ENCODE measurements around the gene HDAC11.

Gene HDAC11

DNA sequence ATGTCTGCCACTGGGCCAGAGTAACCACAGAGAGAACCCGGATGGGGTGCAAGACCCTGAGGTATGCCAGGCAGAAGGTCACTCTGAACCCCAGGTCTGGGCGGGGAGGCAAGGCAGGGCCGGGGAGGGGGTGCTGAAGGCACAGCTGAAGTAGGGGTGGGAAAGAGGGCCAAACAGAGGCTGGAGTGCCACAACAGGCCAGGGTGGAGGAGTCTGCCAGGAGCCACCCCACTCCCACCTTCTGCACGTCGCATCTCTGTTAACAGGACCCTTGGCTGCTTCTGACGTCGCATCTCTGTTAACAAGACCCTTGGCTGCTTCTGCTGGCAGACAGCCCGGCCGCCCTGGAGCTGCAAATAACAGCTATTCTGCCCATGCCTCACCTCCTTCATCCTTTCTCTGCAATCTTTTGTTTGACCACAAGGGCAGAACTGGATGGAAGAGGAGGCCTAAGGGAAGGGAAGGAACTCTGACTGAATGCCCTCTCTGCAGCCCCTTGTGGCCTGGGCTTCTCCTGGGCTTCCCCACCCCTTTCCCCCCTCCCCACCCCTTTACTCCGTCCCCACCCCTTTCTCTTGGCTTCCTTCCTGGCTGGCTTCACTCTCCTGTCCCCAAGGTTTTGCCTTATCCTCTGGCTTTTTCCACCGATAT is 48.2 kb downstream of the HDAC11 start:
- no peak overlapping the region for H3K27ac ChIP-seq (ENCODE audit: low read length)
- H3K4me1 ChIP-seq (ENCODE audit: control insufficient read depth, insufficient read depth, low read length): peaks cover 9% of the 10 kb centered on the region
- H3K4me3 ChIP-seq (ENCODE audit: low read length): no peak overlapping the region
- WGBS (ENCODE audit: insufficient coverage, insufficient read length): no CpG with 5 or more reads among the region's 11 CpGs
- no peaks in the 10 kb centered on the region for H3K27me3 ChIP-seq (ENCODE audit: control insufficient read depth, insufficient read depth, low read length)
- no peaks in the 10 kb centered on the region for H3K9me3 ChIP-seq (ENCODE audit: control insufficient read depth, insufficient read depth, low read length)
- no peaks in the 10 kb centered on the region for H3K36me3 ChIP-seq (ENCODE audit: control insufficient read depth, insufficient read depth, low read length)
- peak; percentile 60 for DNase-seq (ENCODE audit: low read depth, low spot score)

GRCh38 chr3:13529196-13530112 is 49.3 kb downstream of the HDAC11 start:
- H3K9me3 ChIP-seq (ENCODE audit: control insufficient read depth, insufficient read depth, low read length): no peaks in the 10 kb centered on the region
- no peak overlapping the region for H3K4me3 ChIP-seq (ENCODE audit: low read length)
- WGBS (ENCODE audit: insufficient coverage, insufficient read length): 100% methylated on average over 3 of the region's 5 CpGs
- no peak overlapping the region for H3K27ac ChIP-seq (ENCODE audit: low read length)
- peaks cover 9% of the 10 kb centered on the region for H3K4me1 ChIP-seq (ENCODE audit: control insufficient read depth, insufficient read depth, low read length)
- DNase-seq (ENCODE audit: low read depth, low spot score): no peak
- H3K36me3 ChIP-seq (ENCODE audit: control insufficient read depth, insufficient read depth, low read length): no peaks in the 10 kb centered on the region
- H3K27me3 ChIP-seq (ENCODE audit: control insufficient read depth, insufficient read depth, low read length): no peaks in the 10 kb centered on the region

- no peak overlapping the region for H3K4me3 ChIP-seq (ENCODE audit: low read length)
- H3K4me1 ChIP-seq (ENCODE audit: control insufficient read depth, insufficient read depth, low read length): peaks cover 9% of the 10 kb centered on the region
- H3K27me3 ChIP-seq (ENCODE audit: control insufficient read depth, insufficient read depth, low read length): no peaks in the 10 kb centered on the region
- H3K27ac ChIP-seq (ENCODE audit: low read length): no peak overlapping the region
- WGBS (ENCODE audit: insufficient coverage, insufficient read length): no CpG with 5 or more reads among the region's 12 CpGs
- no peaks in the 10 kb centered on the region for H3K9me3 ChIP-seq (ENCODE audit: control insufficient read depth, insufficient read depth, low read length)
- DNase-seq (ENCODE audit: low read depth, low spot score): no peak
- H3K36me3 ChIP-seq (ENCODE audit: control insufficient read depth, insufficient read depth, low read length): no peaks in the 10 kb centered on the region
Observed at GRCh38 chr3:13530241-13531009, 50.3 kb downstream of the HDAC11 start.

DNA sequence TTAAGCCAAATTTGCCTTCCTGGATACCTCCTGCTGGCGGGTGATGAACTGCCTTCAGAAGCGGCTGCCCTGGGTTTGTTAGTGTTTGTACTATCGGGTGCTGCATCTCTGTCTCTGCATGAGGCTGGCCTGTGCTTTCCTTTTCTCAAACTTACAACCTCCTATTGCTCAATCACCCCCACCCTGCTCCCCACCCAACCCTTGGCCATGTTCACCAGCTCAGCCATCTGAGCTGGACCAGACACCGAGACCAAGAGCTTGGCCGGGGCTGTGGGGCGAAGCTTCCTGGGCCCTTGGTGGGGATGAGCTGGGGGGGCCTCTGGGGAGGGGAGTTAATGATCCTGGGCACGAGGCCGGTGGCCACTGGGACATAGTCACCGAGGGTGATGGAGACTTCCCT is 52.0 kb downstream of the HDAC11 start:
- Histone ChIP-seq H3K4me1 (ENCODE audit: control insufficient read depth, insufficient read depth, low read length) (peaks cover 4% of the 10 kb centered on the region; the same call in 1 of the 2 replicates), H3K9me3 (ENCODE audit: control insufficient read depth, insufficient read depth, low read length) (no peaks in the 10 kb centered on the region), H3K27me3 (ENCODE audit: control insufficient read depth, insufficient read depth, low read length) (no peaks in the 10 kb centered on the region), H3K4me3 (ENCODE audit: low read length) (no peak overlapping the region), H3K36me3 (ENCODE audit: control insufficient read depth, insufficient read depth, low read length) (no peaks in the 10 kb centered on the region), H3K27ac (ENCODE audit: low read length) (no peak overlapping the region)
- no peak for DNase-seq (ENCODE audit: low read depth, low spot score)
- no CpG with 5 or more reads among the region's 9 CpGs for WGBS (ENCODE audit: insufficient coverage, insufficient read length)

DNA sequence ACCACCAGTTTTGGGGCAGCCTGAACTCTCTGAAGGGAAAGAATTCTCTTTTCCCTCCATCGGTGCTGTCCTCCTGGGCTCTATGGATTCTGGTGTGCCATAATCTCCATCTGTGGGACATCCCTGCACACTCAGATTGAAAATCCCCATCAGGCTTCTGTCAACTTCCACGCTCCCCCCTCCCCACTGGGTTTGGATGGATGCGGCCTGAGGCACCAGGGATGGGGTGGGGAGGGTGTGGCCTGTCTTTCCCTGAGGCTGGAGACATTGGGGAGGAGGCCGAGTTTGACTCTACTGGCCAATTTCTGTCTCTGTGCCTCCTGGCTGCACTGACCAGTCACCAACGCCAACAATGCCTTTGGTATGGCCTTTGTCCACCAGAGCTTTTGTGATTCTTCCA is 52.5 kb downstream of the HDAC11 start:
- no CpG with 5 or more reads among the region's 5 CpGs for WGBS (ENCODE audit: insufficient coverage, insufficient read length)

DNA sequence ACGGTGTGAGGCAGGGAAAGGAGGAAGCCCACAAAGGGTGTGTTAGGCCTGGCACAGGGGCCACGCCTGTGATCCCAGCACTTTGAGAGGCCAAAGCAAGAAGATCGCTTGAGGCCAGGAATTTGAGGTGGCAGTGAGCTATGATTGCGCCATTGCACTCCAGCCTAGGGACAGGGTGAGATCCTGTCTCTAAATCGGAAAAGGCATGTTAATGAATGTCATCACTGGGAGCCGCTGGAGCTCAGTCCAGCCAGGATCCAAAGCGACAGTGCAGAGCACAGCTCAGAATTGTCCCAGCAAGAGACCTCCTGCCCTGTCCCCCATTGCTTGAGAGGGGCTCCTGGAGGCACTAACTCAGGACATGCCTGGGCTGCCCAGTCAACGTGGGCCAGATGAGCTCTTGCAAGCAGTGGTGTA is 53.8 kb downstream of the HDAC11 start:
- WGBS (ENCODE audit: insufficient coverage, insufficient read length): no CpG with 5 or more reads among the region's 8 CpGs
- no peak for DNase-seq (ENCODE audit: low read depth, low spot score)
- no peaks in the 10 kb centered on the region for H3K9me3 ChIP-seq (ENCODE audit: control insufficient read depth, insufficient read depth, low read length)
- H3K36me3 ChIP-seq (ENCODE audit: control insufficient read depth, insufficient read depth, low read length): no peaks in the 10 kb centered on the region
- no peak overlapping the region for H3K4me3 ChIP-seq (ENCODE audit: low read length)
- H3K4me1 ChIP-seq (ENCODE audit: control insufficient read depth, insufficient read depth, low read length): 0 out of 2 replicates have a peak, but pooled peaks cover 1% of the 10 kb centered on the region
- no peaks in the 10 kb centered on the region for H3K27me3 ChIP-seq (ENCODE audit: control insufficient read depth, insufficient read depth, low read length)
- H3K27ac ChIP-seq (ENCODE audit: low read length): no peak overlapping the region

More for the DNA sequence above, 52.5 kb downstream of the HDAC11 start:
- DNase-seq (ENCODE audit: low read depth, low spot score): no peak
- no peaks in the 10 kb centered on the region for H3K9me3 ChIP-seq (ENCODE audit: control insufficient read depth, insufficient read depth, low read length)
- H3K27ac ChIP-seq (ENCODE audit: low read length): no peak overlapping the region
- H3K36me3 ChIP-seq (ENCODE audit: control insufficient read depth, insufficient read depth, low read length): no peaks in the 10 kb centered on the region
- H3K4me1 ChIP-seq (ENCODE audit: control insufficient read depth, insufficient read depth, low read length): peaks cover 4% of the 10 kb centered on the region; the same call in 1 of the 2 replicates
- no peaks in the 10 kb centered on the region for H3K27me3 ChIP-seq (ENCODE audit: control insufficient read depth, insufficient read depth, low read length)
- H3K4me3 ChIP-seq (ENCODE audit: low read length): no peak overlapping the region

- H3K4me3 ChIP-seq (ENCODE audit: low read length): no peak overlapping the region
- no peak for DNase-seq (ENCODE audit: low read depth, low spot score)
- no peaks in the 10 kb centered on the region for H3K9me3 ChIP-seq (ENCODE audit: control insufficient read depth, insufficient read depth, low read length)
- H3K4me1 ChIP-seq (ENCODE audit: control insufficient read depth, insufficient read depth, low read length): 0 out of 2 replicates have a peak, but pooled peaks cover 1% of the 10 kb centered on the region
- H3K27ac ChIP-seq (ENCODE audit: low read length): no peak overlapping the region
- WGBS (ENCODE audit: insufficient coverage, insufficient read length): no CpG with 5 or more reads among the region's 10 CpGs
- H3K36me3 ChIP-seq (ENCODE audit: control insufficient read depth, insufficient read depth, low read length): no peaks in the 10 kb centered on the region
- H3K27me3 ChIP-seq (ENCODE audit: control insufficient read depth, insufficient read depth, low read length): no peaks in the 10 kb centered on the region
Observed at GRCh38 chr3:13535526-13535875, 55.4 kb downstream of the HDAC11 start.

DNA sequence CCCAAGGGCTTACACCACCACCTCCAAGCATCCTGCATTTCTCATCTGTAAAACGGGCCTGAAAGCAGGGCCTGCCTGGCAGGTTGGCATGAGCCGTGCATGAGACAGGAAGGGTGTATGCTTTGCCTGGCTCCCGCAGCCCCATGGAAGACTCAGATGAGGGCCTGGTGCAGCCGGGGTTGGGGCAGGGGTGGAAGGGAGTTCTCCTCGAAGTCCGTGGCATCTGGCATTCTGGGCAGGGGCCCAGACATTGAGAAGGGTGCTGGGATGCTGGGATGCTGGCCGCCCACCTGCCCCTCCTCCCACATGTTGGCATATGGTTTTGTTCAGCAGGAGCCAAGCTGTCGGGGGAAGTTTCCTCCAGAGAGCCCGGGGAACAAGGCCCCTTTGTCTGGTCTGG is 55.8 kb downstream of the HDAC11 start:
- DNase-seq (ENCODE audit: low read depth, low spot score): no peak
- Histone ChIP-seq H3K9me3 (ENCODE audit: control insufficient read depth, insufficient read depth, low read length) (no peaks in the 10 kb centered on the region), H3K4me3 (ENCODE audit: low read length) (no peak overlapping the region), H3K27ac (ENCODE audit: low read length) (no peak overlapping the region), H3K36me3 (ENCODE audit: control insufficient read depth, insufficient read depth, low read length) (no peaks in the 10 kb centered on the region), H3K27me3 (ENCODE audit: control insufficient read depth, insufficient read depth, low read length) (no peaks in the 10 kb centered on the region), H3K4me1 (ENCODE audit: control insufficient read depth, insufficient read depth, low read length) (0 out of 2 replicates have a peak, but pooled peaks cover 1% of the 10 kb centered on the region)
- no CpG with 5 or more reads among the region's 9 CpGs for WGBS (ENCODE audit: insufficient coverage, insufficient read length)

DNA sequence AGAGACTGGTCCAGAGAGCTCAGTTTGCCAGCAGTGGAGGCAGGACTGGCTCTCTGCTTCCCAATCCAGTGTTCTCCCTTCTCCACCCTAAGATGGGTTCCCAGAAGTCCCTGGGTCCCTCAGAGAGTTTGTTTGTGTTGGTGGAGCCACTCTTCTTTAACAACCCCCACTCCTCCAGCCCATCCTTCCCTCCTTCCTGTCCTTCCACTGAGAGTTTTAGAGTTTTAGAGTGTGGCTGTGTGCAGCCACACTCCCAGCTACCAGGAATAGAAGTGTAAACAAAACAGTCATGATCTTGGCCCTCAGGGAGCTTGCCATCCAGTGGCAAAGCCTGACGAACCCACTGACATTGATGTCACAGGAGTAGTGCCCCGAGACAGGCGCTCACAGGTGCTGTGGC is 56.3 kb downstream of the HDAC11 start:
- no CpG with 5 or more reads among the region's 3 CpGs for WGBS (ENCODE audit: insufficient coverage, insufficient read length)
- H3K27ac ChIP-seq (ENCODE audit: low read length): no peak overlapping the region
- H3K27me3 ChIP-seq (ENCODE audit: control insufficient read depth, insufficient read depth, low read length): no peaks in the 10 kb centered on the region

GRCh38 chr3:13536832-13537231 is 56.7 kb downstream of the HDAC11 start:
- Histone ChIP-seq H3K4me3 (ENCODE audit: low read length) (no peak overlapping the region), H3K27ac (ENCODE audit: low read length) (no peak overlapping the region), H3K9me3 (ENCODE audit: control insufficient read depth, insufficient read depth, low read length) (no peaks in the 10 kb centered on the region), H3K4me1 (ENCODE audit: control insufficient read depth, insufficient read depth, low read length) (0 out of 2 replicates have a peak, but pooled peaks cover 1% of the 10 kb centered on the region), H3K36me3 (ENCODE audit: control insufficient read depth, insufficient read depth, low read length) (no peaks in the 10 kb centered on the region), H3K27me3 (ENCODE audit: control insufficient read depth, insufficient read depth, low read length) (no peaks in the 10 kb centered on the region)
- no peak for DNase-seq (ENCODE audit: low read depth, low spot score)
- WGBS (ENCODE audit: insufficient coverage, insufficient read length): no CpG with 5 or more reads among the region's 8 CpGs

More for the DNA sequence above, 56.3 kb downstream of the HDAC11 start:
- no peaks in the 10 kb centered on the region for H3K36me3 ChIP-seq (ENCODE audit: control insufficient read depth, insufficient read depth, low read length)
- DNase-seq (ENCODE audit: low read depth, low spot score): no peak
- 0 out of 2 replicates have a peak, but pooled peaks cover 1% of the 10 kb centered on the region for H3K4me1 ChIP-seq (ENCODE audit: control insufficient read depth, insufficient read depth, low read length)
- no peaks in the 10 kb centered on the region for H3K9me3 ChIP-seq (ENCODE audit: control insufficient read depth, insufficient read depth, low read length)
- no peak overlapping the region for H3K4me3 ChIP-seq (ENCODE audit: low read length)

All from iPS DF 6.9 (cell line).